Activated T-cell treated with anti-CD3 and anti-CD28 coated beads, Interleukin-2, amount 50 U/mL, for 48 hours (primary cell): ENCODE data around the gene EEIG2.
A peak's percentile ranks its signal among the peaks of the same experiment; 100 is the strongest.

ENCODE experiments used
- DNase-seq, 2 experiments: peaks; one replicate each; pipeline ENCODE4 v3.0.0-alpha.2; 2020

EEIG2 gene

GRCh38 chr1:108551137-108551862 lies 8.6 kb upstream of the EEIG2 start:
- no peak for DNase-seq

GRCh38 chr1:108553905-108554304 lies 6.0 kb upstream of the EEIG2 start:
- DNase-seq, result no peak

GRCh38 chr1:108554682-108555427 lies 5.0 kb upstream of the EEIG2 start:
- no peak for DNase-seq

DNA sequence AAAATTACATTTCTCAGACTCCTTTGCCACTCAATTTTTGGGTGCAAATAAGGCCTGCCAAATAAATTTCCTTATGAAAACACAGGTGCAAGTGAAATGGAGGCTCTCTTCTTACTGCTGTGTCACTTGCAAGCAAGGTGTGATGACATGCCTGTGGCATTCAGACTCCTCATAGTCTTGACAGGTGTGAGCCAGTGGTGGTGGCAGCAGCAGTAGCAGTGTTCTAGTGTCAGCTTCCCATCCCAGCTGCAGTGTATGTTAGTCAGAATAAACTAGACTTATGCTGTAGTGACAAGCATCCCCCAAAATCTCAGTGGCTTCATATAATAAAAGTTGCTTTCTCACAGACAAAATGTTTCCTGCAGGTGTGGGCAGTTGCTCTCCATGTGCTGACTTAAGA lies 3.8 kb upstream of the EEIG2 start:
- DNase-seq, result no peak

GRCh38 chr1:108556499-108556898 lies 3.4 kb upstream of the EEIG2 start:
- no peak for DNase-seq

DNA sequence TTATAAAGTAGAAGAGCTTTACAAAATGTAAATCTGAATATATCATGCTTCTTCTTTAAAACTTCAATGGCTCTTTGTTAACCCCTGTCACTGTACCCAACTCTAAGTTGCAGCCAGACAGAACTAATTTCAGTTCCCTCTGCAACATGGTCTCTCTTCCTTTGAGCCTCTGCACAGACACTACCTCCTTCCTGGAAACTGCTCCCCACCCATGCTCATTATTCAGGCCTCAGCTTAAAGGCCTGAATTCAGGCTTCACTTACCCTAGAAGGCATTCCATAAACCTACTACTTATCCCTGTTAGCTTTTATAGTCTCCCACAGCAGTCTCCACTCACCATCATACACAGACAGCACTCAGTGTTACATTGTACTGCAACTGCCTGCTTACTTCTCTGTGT lies 2.6 kb upstream of the EEIG2 start:
- DNase-seq, result no peak

DNA sequence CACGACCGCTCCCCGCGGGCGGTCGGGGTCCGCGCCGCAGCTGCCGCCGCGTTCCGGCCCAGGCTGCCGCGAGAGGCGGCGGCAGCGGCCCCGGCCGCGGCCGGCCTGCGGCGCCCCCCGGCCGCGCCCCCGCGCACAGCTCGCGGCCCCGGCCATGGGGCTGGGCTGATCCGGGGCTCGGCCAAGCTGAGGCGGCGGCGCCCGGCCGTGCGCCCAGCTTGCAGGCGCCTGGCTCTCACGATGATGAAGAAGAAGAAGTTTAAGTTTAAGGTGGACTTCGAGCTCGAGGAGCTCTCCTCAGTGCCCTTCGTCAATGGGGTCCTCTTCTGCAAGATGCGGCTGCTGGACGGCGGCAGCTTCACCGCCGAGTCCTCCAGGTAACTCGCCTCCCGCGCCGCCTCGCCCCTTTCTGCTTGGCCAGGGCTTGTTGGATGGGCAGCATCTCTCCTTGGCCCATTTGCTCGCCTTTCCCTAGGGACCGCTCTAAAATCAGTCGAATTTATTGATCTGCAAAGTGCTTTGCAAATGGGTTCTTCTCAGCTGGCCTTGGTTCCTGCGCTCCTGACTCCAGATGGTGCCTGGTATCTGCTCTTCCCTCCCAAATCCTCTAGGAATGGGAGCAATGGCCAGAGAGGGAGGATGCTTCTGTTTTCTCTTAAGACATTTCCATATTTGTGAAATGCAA lies 431 bp downstream of the EEIG2 start:
- peak; percentile 57 to 60 for DNase-seq

DNA sequence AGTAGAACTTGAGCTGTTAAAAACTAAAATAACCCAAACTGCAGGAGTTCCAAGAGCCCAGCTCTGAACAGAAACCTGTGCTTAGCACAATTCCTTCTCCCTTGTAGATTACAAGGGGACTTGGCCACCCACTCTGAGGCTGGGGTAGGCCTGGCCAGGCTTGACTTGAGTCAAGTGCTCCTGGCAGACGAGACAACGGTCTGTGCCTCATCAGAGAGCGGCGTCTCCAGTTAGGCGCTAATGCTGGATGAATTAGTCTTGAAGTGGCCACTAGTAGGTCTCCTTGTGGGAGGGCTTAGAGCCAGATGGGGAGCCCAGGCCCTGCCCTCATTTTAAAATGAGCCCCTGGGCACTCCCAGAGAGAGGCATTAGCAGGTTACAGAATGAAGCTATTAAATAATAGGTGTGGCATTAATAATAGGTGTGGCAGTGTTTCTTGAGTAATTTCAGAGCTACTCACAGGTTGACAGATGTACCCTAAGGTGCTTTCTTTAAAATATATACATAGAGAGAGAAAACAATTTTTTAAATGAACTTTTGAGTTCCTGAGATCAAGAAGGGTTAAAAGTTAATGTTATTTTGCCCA lies 1.1 kb downstream of the EEIG2 start:
- peak; percentile 68 to 70 for DNase-seq

DNA sequence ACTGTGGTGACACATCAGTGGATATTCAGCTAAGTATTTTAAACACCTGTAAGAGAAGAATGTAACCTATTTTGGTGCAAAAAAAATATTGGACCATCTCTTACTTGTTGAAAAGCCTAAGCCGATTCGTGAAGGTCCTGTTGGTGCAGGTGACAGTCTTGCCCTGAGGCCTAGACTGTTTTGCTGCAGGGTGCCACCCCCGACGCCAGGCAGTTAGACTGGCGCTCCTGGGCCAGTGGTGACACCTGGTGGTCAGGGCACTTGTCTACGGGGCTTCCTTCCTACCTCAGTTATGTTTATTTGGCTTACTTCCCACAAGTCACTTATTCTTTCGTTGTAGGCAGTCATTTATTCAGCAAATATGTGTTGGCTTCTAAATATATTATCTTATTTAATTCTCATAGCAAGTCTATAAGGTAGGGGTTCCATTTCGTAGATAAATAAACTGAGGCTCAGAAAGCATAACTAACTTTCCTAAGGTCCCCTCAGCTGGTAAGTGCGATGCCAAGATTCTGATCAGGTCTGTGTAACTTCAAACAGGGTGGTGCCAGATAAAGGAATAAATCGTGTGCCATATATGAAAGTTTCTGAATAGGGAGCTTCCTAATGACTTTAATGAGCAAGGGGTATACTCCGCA lies 1.9 kb downstream of the EEIG2 start:
- DNase-seq, result peak; percentile 84 to 86

DNA sequence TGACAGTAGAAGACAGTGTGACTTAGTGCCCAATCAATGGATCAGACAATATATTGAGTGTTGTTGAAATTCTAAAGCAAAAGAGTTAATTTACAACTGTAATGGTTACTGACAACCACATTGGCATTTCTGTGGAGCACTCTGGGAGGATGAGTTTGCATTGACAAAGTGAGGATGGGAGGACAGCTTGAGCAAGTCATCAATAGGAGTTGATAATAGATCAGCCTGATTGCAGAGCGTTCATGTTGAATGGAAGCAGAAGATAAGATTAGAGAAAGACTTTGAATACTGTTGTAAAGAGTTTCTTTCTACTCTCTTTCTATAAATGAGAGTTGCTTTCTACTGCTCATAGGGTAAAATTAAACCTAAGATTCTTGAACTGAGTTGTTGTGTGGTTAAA lies 3.9 kb downstream of the EEIG2 start:
- no peak for DNase-seq

DNA sequence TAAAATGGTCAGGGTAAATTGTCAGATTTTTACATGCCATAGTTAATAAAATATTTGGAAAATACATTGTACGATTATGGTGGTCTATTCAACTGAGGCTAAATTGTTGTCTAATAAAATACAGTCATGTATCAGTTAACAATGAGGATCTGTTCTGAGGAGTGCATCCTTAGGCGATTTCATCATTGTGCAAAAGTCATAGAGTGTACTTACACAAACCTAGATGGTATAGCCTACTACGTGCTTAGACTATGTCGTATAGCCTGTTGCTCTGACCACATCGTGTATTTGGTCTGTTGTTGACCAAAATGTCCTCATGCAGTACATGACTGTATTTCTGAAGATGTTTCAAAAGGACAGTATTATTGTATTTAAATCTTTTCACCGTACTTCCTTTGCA lies 5.2 kb downstream of the EEIG2 start:
- no peak for DNase-seq

- DNase-seq, result no peak
Measured at GRCh38 chr1:108565512-108565911, 5.6 kb downstream of the EEIG2 start.

GRCh38 chr1:108568589-108568988 lies 8.7 kb downstream of the EEIG2 start:
- no peak for DNase-seq

DNA sequence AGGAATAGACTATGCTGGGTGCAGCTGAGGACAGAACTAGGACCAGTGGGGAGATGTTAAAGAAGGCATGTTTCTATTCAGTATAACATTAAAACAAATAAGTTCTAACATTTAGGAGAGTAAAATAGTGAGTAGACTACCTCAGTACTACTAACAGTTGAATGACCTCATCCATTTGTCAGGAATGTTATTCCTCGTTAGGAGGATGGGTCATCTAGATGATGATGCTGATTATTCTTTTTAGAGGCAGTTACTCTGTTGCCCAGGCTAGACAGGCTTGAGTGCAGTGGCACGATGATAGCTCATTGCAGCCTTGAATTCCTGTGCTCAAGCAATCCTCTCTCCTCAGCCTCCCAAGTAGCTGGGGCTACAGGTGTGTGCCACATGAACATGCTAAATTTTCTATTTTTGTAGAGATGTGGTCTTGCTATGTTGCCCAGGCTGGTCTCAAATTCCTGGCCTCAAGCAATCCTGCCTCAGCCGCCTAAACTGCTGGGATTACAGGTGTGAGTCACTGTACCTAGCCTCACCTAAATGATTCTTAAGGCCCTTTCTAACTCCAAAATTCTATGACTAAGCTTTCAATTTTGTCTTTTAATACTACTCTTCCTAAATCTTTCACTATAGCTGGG lies 9.3 kb downstream of the EEIG2 start:
- no peak for DNase-seq

- DNase-seq, result no peak
Measured at GRCh38 chr1:108570128-108570527, 10.2 kb downstream of the EEIG2 start.

- no peak for DNase-seq
Measured at GRCh38 chr1:108570998-108571401, 11.1 kb downstream of the EEIG2 start.

DNA sequence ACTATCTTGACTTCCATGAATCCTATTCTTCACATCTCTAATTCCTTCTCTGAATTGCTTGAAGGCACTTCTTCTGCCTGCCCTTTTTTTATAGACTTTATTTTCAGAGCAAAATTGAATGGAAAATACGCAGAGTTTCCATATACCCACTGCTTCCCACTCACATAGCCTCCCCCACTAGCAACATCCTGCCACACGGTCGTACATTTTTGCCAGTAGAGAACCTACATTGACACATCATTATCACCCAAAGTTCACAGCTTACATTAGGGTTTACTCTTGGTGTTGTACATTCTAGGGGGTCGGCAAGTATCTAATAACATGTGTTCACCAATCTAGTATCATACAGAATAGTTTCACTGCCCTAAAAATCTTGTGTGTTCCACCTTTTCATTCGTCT lies 12.3 kb downstream of the EEIG2 start:
- DNase-seq, result no peak

DNA sequence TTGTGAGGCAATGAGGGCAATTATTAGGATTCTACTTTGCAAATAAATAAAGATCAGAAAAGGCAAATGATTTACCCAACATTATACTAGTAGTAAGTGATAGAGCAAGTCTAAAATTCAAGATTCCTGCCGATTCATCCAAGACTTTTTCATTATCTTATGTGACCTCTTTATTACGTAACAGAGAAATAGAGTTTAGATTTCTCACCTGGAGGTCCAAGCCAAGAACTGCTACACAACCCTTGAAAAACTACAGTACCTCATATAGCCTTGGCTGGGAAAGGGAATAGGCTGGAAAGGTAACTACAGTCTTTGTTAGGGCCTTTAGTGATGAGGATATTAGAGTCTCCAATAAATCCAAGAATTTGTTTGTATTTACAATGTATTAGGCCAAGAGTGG lies 13.3 kb downstream of the EEIG2 start:
- no peak for DNase-seq

DNA sequence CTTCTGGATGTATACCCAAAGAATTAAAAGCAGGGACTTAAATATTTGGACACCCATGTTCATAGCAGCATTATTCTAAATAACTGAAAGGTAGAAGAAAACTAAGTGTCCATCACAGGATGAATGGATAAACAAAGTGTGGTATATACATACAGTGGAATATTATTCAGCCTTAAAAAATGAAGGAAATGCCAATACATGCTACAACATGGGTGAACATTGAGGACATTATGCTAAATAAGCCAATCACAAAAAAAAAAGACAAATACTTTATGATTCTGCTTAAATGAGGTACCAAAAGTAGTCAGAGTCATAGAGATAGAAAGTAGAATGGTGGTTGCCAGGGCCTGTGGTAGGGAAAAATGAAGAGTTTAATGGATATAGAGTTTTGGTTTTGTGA lies 14.1 kb downstream of the EEIG2 start:
- no peak for DNase-seq

DNA sequence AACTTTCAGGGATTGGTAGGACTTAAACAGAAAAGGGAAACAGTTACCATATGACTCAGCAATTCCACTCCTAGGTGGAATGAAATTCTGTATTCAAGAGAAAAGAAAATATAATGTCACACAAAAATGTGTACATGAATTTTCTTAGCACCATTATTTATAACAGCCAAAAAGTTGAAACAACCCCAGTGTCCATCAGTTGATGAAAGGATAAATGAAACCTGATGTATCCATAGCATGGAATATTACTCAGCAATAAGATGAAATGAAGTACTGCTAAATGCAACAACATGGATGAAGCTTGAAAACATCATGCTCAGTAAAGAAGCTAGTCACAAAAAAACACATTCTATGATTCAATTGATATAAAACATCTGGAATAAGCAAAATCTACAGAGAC lies 15.5 kb downstream of the EEIG2 start:
- DNase-seq, result no peak

GRCh38 chr1:108583757-108584427 lies 24.0 kb downstream of the EEIG2 start:
- no peak for DNase-seq

DNA sequence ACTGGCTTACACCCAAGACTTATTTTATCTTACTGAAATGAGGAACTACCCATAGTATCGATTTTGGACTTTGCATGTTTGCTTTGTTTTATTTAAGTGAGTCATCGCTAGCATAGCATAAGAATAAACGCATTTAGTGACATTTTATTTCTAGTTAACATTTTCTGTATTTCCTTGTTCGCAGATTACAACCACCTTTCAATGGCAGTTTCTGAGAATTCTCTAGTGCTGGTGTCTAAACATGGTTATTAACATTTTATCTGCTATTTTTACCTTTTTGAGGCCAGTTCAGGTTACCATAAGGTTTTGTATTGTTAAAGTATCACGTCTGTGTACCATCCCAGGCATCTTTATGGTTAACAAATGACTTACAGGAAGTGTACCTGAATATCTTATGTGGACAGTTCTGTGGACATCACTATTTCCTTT lies 24.5 kb downstream of the EEIG2 start:
- no peak for DNase-seq
